Measurements from ENCODE around the gene TM2D1. TPM values are rescaled to one million over a fixed set of nuclear protein-coding genes. Genes with fewer than 3 reads are reported as not detected.
"Not testable (repeated sequence)": the region's sequence is repeated elsewhere in the genome, so short reads cannot be mapped to it uniquely, and the experiment has no call there.

TM2D1 gene
- total RNA-seq, 1 donor = 69.1 TPM

- peak; percentile 7 for DNase-seq (ENCODE audit: low read depth)
- no peak for TF ChIP-seq CTCF (IDR thresholded peaks at IDR 0.05; ENCODE audit: insufficient read depth, low read depth, low read length)
Measured at GRCh38 chr1:61724506-61724812, 482 bp downstream of the TM2D1 start.

GRCh38 chr1:61718996-61719663, 5.8 kb downstream of the TM2D1 start:
- not testable (repeated sequence) for DNase-seq (ENCODE audit: low read depth); H3K4me3 ChIP-seq (ENCODE audit: low read depth, low read length)

More at GRCh38 chr1:61724506-61724812, 482 bp downstream of the TM2D1 start:
- peak overlapping the region; percentile 90 for H3K4me3 ChIP-seq (ENCODE audit: low read depth, low read length)

GRCh38 chr1:61711969-61712368, 13.0 kb downstream of the TM2D1 start:
- no peak for DNase-seq (ENCODE audit: low read depth)
- H3K4me3 ChIP-seq (ENCODE audit: low read depth, low read length) = no peak overlapping the region
- no peak for TF ChIP-seq CTCF (IDR thresholded peaks at IDR 0.05; ENCODE audit: insufficient read depth, low read depth, low read length)

- peak; percentile 16 for DNase-seq (ENCODE audit: low read depth)
Measured at GRCh38 chr1:61711257-61711656, 13.7 kb downstream of the TM2D1 start.

GRCh38 chr1:61709908-61710289, 15.0 kb downstream of the TM2D1 start:
- no peak for DNase-seq (ENCODE audit: low read depth)
- no peak overlapping the region for H3K4me3 ChIP-seq (ENCODE audit: low read depth, low read length)
- no peak for TF ChIP-seq CTCF (IDR thresholded peaks at IDR 0.05; ENCODE audit: insufficient read depth, low read depth, low read length)

More at GRCh38 chr1:61711257-61711656, 13.7 kb downstream of the TM2D1 start:
- not testable (repeated sequence) for H3K4me3 ChIP-seq (ENCODE audit: low read depth, low read length)

GRCh38 chr1:61708953-61709907, 15.7 kb downstream of the TM2D1 start:
- TF ChIP-seq CTCF (IDR thresholded peaks at IDR 0.05; ENCODE audit: insufficient read depth, low read depth, low read length) = no peak
- DNase-seq (ENCODE audit: low read depth) = peak; percentile 38
- H3K4me3 ChIP-seq (ENCODE audit: low read depth, low read length) = no peak overlapping the region

GRCh38 chr1:61699911-61700851, 24.8 kb downstream of the TM2D1 start:
- DNase-seq (ENCODE audit: low read depth) = peak; percentile 59
- TF ChIP-seq CTCF (IDR thresholded peaks at IDR 0.05; ENCODE audit: insufficient read depth, low read depth, low read length) = no peak

More at GRCh38 chr1:61699911-61700851, 24.8 kb downstream of the TM2D1 start:
- no peak overlapping the region for H3K4me3 ChIP-seq (ENCODE audit: low read depth, low read length)

All from fibroblast of villous mesenchyme (primary cell).